CD4-positive, alpha-beta T cell (primary cell): ENCODE measurements around the gene MATN1. TPM values are rescaled to one million over a fixed set of nuclear protein-coding genes. Genes with fewer than 3 reads are reported as not detected.

Source experiments
- ATAC-seq: fragments of 200-7000 bp; cut with Tn5 transposase; one replicate; pipeline ENCODE4 v1.10.0; 2022; ENCODE audit warnings: mild to moderate bottlenecking; ENCODE audit not compliant: poor library complexity
- CTCF ChIA-PET: fragments of 350-600 bp; sonication (Branson Sonifier 250); formaldehyde crosslinking; loops from one replicate; lab custom pipeline; 2021; ENCODE audit warnings: antibody characterized with exemption, inconsistent platforms; lab: Charles Lee
- POLR2A ChIA-PET: fragments of 350-600 bp; sonication (Branson Sonifier 250); formaldehyde crosslinking; loops from one replicate; lab custom pipeline; 2021; ENCODE audit warnings: antibody characterized with exemption, inconsistent platforms; lab: Charles Lee
- DNase-seq, 14 experiments: peaks; one replicate each; pipeline ENCODE4 v3.0.0-alpha.2; 2013 to 2020; ENCODE audit warnings: mixed read lengths in 2 of 14
- H3K27ac ChIP-seq, 2 donors: one replicate each; pipeline versions ENCODE4 v1.5.1 to v1.7.0; 2013; ENCODE audit warnings: low read length in 2 of 2, low read depth in 1 of 2, mild to moderate bottlenecking in 1 of 2
- H3K27me3 ChIP-seq, 2 experiments: 1 replicate in 1 of 2; 2 replicates in 1 of 2; pipeline versions ENCODE4 v1.6.1 to v1.7.0; 2013; ENCODE audit warnings: low read length in 2 of 2, control low read depth in 1 of 2, mild to moderate bottlenecking in 1 of 2, moderate library complexity in 1 of 2; ENCODE audit not compliant: insufficient read depth in 2 of 2, control insufficient read depth in 1 of 2
- H3K36me3 ChIP-seq: one replicate; pipeline ENCODE4 v1.6.1; 2013; ENCODE audit warnings: low read length, control low read depth; ENCODE audit not compliant: insufficient read depth
- H3K4me1 ChIP-seq: one replicate; pipeline ENCODE4 v1.6.1; 2013; ENCODE audit warnings: low read length, control low read depth; ENCODE audit not compliant: insufficient read depth
- H3K4me3 ChIP-seq: one replicate; pipeline ENCODE4 v1.5.1; 2013; ENCODE audit warnings: mild to moderate bottlenecking, low read length, moderate library complexity
- H3K9me3 ChIP-seq, 2 experiments: 1 replicate in 1 of 2; 2 replicates in 1 of 2; pipeline versions ENCODE4 v1.6.1 to v1.7.0; 2013; ENCODE audit warnings: low read length in 2 of 2, mild to moderate bottlenecking in 2 of 2, control low read depth in 1 of 2, moderate library complexity in 1 of 2; ENCODE audit not compliant: control insufficient read depth in 1 of 2, insufficient read depth in 1 of 2
- H3K27ac Mint-ChIP-seq: one replicate; pipeline ENCODE4 v1.8.0; 2020; ENCODE audit warnings: mixed read lengths
- H3K27me3 Mint-ChIP-seq: one replicate; pipeline ENCODE4 v1.8.0; 2021; ENCODE audit warnings: mixed read lengths
- H3K36me3 Mint-ChIP-seq: one replicate; pipeline ENCODE4 v1.8.0; 2021; ENCODE audit warnings: low read depth, mixed read lengths
- H3K4me1 Mint-ChIP-seq: one replicate; pipeline ENCODE4 v1.8.0; 2021; ENCODE audit warnings: low read depth, mixed read lengths
- H3K4me3 Mint-ChIP-seq: one replicate; pipeline ENCODE4 v1.8.0; 2020; ENCODE audit warnings: mild to moderate bottlenecking, mixed read lengths
- H3K9me3 Mint-ChIP-seq: one replicate; pipeline ENCODE4 v1.8.0; 2020; ENCODE audit warnings: mixed read lengths
- CTCF ChIP-seq: fragments of 200-600 bp; IDR thresholded peaks from one replicate; pipeline ENCODE4 v1.8.0; 2022; ENCODE audit warnings: antibody characterized with exemption, mild to moderate bottlenecking
- intact Hi-C, 2 experiments: fragments of 100-400 bp; cut with DNase I in 1 of 2; cut with micrococcal nuclease in 1 of 2; formaldehyde crosslinking; loops; one replicate each; pipeline versions ENCODE4 v1.15.1 to v1.9.0; 2023 to 2025; cut with DNase I, micrococcal nuclease
- total RNA-seq, 174 experiments: library from RNA in 2 of 174; stranded (reverse) in 2 of 174; gene quantifications; one replicate each; pipeline ENCODE4 v1.2.3 and lab custom pipeline; 2021 to 2026

Gene MATN1
- total RNA-seq, 2 experiments from 2014 or later = 2.5 to 2.7 TPM

GRCh38 chr1:30733493-30733892 lies 10.1 kb upstream of the MATN1 start:
- ChIA-PET POLR2A (interaction anchor here (1.1 to 7.1 kb wide), 7 partner anchors 11 to 28 kb away, joined by 5 to 74 read pairs (median 9); partner anchors contain the start of gene LAPTM5), CTCF (interaction anchor here (1.1 to 2.2 kb wide), 4 partner anchors 10 to 46 kb away, joined by 3 to 12 read pairs (median 6); no protein-coding TSS in a partner anchor)
- Mint-ChIP-seq H3K36me3 (peaks cover 76% of the 10 kb centered on the region), H3K27me3 (no peaks in the 10 kb centered on the region), H3K4me3 (no peak overlapping the region), H3K4me1 (peaks cover 24% of the 10 kb centered on the region), H3K27ac (peak overlapping the region; percentile 96), H3K9me3 (no peaks in the 10 kb centered on the region)
- intact Hi-C loops = no loop called here
- H3K9me3 ChIP-seq = no peaks in the 10 kb centered on the region
- no peak overlapping the region for H3K4me3 ChIP-seq
- peaks cover 35% of the 10 kb centered on the region for H3K4me1 ChIP-seq
- DNase-seq (no peak), ATAC-seq (no peak)
- no peaks in the 10 kb centered on the region for H3K27me3 ChIP-seq
- H3K27ac ChIP-seq = no peak overlapping the region
- H3K36me3 ChIP-seq = peaks cover 61% of the 10 kb centered on the region
- TF ChIP-seq CTCF = no peak

- H3K4me3 Mint-ChIP-seq = no peak overlapping the region
- Histone ChIP-seq H3K27me3 (no peaks in the 10 kb centered on the region), H3K36me3 (peaks cover 50% of the 10 kb centered on the region), H3K4me1 (peaks cover 26% of the 10 kb centered on the region), H3K27ac (no peak overlapping the region), H3K4me3 (no peak overlapping the region), H3K9me3 (no peaks in the 10 kb centered on the region)
- no peaks in the 10 kb centered on the region for H3K27me3 Mint-ChIP-seq
- H3K36me3 Mint-ChIP-seq = peaks cover 72% of the 10 kb centered on the region
- POLR2A ChIA-PET = interaction anchor here (0.9 to 7.1 kb wide), 10 partner anchors 12 to 47 kb away, joined by 3 to 74 read pairs (median 8); partner anchors contain the start of gene LAPTM5
- TF ChIP-seq CTCF = no peak
- H3K4me1 Mint-ChIP-seq = peaks cover 19% of the 10 kb centered on the region
- no peaks in the 10 kb centered on the region for H3K9me3 Mint-ChIP-seq
- ATAC-seq (peak; percentile 73), DNase-seq (no peak)
- intact Hi-C loops = no loop called here
- CTCF ChIA-PET = interaction anchor here (1.1 to 2.2 kb wide), 4 partner anchors 11 to 47 kb away, joined by 3 to 12 read pairs (median 6); no protein-coding TSS in a partner anchor
- peak overlapping the region; percentile 96 for H3K27ac Mint-ChIP-seq
These were observed 9.1 kb upstream of the MATN1 start for GRCh38 chr1:30732277-30732996.

GRCh38 chr1:30731806-30732276 lies 8.5 kb upstream of the MATN1 start:
- peaks cover 69% of the 10 kb centered on the region for H3K36me3 Mint-ChIP-seq
- Histone ChIP-seq H3K27ac (no peak overlapping the region), H3K27me3 (no peaks in the 10 kb centered on the region), H3K9me3 (no peaks in the 10 kb centered on the region), H3K4me3 (no peak overlapping the region), H3K36me3 (peaks cover 44% of the 10 kb centered on the region), H3K4me1 (peaks cover 26% of the 10 kb centered on the region)
- no peak for TF ChIP-seq CTCF
- intact Hi-C loops = no loop called here
- CTCF ChIA-PET = interaction anchor here (1.6 to 2.2 kb wide), 3 partner anchors 12 to 48 kb away, joined by 7 to 12 read pairs (median 9); no protein-coding TSS in a partner anchor
- POLR2A ChIA-PET = interaction anchor here (0.9 to 7.1 kb wide), 8 partner anchors 12 to 48 kb away, joined by 3 to 74 read pairs (median 8); partner anchors contain the start of gene LAPTM5
- H3K4me1 Mint-ChIP-seq = peaks cover 19% of the 10 kb centered on the region
- peak overlapping the region; percentile 96 for H3K27ac Mint-ChIP-seq
- no peaks in the 10 kb centered on the region for H3K9me3 Mint-ChIP-seq
- ATAC-seq (peak; percentile 7), DNase-seq (no peak)
- H3K27me3 Mint-ChIP-seq = no peaks in the 10 kb centered on the region
- peak overlapping the region; percentile 6 for H3K4me3 Mint-ChIP-seq
